Suppressor macrophage treated with lipopolysaccharide for 1 hour (primary cell): ENCODE measurements around the gene DUSP21.
"Not testable (repeated sequence)": the region's sequence is repeated elsewhere in the genome, so short reads cannot be mapped to it uniquely, and the experiment has no call there.

Experiments used
- DNase-seq, 3 donors: peaks; one replicate each; pipeline ENCODE4 v3.0.0-alpha.2; 2020 to 2022

DUSP21 gene

DNA sequence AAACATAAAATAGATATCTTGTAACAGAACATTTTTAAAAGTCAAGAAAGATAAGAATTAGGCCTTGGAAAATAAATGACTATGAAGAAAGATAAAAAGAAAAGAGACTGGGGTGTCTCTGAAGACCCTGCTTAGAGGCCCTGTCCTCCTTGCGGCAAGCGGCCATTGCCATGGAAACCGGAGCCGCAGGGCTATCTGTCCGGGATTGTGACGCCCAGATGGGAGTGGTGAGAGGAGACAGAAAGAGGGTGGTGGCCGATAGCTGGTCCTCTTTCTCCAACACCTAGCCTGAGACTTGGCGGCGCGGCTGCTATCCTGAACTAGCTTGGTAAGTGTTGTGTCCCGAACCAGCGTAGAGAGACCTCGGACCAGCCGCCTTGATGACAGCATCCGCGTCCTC lies at the start of gene DUSP21:
Gene DUSP21 (plus strand): TSS at position 269 of the 400 bp plus-strand sequence. CDS start 112 bp downstream, at position 381.
- no peak for DNase-seq

DNA sequence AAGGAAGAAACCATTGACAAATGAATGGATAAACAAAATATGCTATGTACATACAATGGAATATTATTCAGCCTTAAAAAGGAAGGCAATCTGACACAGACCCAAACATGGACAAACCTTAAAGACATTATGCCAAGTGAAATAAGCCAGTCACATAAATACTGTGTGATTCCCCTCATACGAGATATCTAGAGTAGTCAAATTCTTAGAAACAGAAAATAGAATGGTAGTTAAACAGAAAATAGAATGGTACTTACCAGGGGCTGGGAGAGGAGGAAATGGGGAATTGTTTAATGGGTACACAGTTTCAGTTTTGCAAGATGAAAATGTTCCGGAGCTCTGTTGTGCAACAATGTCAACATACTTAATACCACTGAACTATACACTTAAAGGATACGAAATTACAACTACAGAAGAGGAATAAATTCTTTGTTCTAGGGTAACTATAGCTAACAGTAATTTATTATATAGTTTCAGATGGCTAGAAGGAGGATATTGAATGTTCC lies 47.8 kb upstream of the DUSP21 start:
- peak; percentile 36 to 44 (median 38) for DNase-seq

DNA sequence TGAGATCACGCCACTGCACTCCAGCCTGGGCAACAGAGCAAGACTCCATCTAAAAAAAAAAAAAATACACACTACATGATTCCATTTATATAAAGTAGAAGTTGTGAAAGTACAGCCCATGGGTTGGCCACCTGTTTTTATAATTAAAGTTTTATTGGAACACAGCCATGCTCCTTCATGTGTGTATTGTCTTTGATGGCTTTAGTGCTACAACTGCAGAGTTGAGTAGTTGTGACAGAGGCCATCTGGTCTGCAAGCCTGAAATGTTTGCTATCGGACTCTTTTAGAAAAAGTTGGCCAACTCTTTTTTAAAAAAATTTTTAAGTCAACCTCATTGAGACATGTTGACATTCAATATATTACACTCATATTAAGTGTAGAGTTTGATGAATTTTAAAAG lies 41.2 kb upstream of the DUSP21 start:
- DNase-seq = no peak

DNA sequence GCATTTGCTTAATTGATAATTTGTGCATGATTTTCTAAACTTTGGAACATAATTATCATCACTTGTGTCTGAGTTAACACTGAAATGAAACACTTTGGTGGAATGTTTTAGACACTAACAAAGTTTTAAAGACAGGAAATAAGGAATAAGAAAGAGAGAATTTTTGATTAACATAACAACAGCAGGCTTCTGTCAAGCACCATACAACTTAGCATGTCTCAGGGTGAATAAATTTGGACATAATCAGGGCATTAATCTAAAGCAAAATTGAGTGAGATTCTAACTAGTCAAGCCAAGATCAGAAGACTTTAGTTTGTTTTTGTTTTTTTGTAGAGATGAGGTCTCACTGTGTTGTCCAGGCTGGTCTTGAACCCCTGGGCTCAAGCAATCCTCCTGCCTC lies 28.1 kb upstream of the DUSP21 start:
- DNase-seq = no peak

DNA sequence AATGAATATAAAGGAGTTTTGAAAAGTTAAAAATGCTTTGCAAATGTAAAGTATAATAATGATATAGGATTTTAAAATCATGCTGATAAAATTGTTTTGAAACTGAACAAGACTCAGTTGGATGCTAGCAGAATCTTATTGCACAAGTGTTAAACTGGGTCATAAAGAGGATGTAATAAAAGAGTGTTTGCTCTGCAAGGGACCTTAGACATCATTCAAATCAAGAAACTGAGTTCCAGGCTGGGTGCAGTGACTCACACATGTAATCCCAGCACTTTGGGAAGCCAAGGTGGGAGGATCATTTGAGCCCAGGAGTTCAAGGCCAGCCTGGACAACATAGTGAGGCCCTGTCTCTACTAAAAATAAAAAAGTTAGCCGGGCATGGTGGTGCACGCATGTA lies 27.5 kb upstream of the DUSP21 start:
- DNase-seq = no peak

DNA sequence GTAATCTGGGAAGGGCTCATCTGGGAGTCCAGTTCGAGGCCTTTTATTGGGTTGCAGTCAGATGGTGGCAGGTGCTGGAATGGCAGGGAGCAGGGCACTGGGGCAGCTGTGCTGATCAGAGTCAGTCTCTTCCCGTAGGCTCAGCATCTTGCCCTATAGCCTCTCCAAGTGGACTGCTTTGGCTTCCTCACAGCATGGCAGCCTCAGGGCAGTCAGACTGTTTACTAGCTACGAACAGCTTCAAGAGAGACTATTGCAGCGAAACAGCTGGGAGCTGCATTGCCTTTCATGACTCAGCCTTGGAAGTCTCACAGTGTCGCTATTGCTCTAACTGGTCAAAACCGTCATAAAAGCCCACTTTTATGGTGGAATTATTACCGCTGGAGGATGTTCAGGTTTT lies 26.8 kb upstream of the DUSP21 start:
- no peak for DNase-seq

DNA sequence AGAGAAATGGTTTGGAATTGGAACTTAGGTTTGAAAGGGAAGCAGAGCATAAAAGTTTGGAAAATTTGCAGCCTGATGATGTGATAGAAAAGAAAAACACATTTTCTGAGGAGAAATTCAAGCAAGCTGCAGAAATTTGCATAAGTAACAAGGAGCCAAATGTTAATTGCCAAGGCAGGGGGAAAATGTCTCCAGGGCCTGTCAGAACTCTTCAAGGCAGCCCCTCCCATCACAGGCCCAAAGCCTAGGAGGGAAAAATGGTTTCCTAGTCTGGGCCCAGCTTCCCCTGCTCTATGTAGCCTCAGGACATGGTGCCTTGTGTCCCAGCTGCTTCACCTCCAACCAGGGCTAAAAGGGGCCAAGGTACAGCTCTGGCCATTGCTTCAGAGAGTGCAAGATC lies 21.2 kb upstream of the DUSP21 start:
- DNase-seq = no peak

DNA sequence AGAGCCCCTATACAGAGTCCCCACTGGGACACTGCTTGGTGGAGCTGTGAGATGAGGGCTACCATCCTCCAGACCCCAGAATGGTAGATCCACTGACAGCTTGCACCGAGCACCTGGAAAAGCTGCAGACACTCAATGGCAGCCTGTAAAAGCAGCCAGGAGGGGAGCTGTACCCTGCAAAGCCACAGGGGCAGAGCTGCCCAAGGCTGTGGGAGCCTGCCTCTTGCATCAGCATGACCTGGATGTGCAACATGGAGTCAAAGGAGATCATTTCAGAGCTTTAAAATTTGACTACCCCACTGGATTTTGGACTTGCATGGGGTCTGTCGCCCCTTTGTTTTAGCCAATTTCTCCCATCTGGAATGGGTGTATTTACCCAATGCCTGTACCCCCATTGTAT lies 20.6 kb upstream of the DUSP21 start:
- DNase-seq = not testable (repeated sequence)

DNA sequence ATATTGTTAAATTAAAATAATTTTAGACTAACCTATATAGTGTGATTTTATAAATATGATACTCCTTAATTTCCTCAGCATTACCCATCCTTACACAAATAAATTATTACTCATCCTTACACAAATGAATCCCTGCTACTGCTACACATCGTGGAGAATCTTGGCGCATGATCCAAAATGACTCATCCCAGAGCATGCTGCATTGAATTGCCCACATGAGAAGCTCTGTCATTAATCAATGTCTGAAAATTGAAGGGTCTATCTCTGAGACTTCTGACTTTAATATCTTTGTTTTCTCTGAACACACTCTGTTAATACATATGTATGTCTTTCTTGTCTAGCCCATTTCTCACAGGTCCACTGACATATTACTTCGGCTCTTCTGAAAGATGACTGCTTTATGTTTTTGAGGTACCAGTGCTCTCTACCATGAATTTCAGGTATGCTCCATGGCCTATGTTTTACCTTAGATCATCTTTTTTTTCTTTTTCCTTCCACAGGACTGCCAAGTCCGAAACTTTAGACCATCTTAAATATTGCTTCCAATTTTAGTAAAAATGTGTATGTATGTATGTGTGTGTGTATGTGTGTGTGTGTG lies 15.7 kb upstream of the DUSP21 start:
- DNase-seq = peak; percentile 6 to 28 (median 22)

DNA sequence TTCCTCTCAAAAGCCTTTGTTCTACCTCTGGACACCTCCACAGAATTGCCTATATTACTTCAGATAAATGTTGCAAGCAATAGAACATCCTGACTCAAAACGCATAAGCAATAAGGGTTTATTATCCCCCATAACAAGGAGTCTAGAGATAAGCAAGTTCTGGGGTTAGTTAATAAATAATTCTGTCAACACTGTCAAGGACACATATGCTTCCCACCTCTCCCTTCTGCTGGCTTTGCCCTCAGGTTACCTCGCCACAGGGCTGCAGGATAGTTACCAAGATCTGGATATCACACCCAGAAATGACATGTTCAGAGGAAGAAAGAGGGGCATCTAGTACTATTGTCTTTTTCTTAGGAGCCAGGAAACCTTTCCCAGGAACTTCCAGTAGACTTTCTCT lies 14.0 kb upstream of the DUSP21 start:
- no peak for DNase-seq

DNA sequence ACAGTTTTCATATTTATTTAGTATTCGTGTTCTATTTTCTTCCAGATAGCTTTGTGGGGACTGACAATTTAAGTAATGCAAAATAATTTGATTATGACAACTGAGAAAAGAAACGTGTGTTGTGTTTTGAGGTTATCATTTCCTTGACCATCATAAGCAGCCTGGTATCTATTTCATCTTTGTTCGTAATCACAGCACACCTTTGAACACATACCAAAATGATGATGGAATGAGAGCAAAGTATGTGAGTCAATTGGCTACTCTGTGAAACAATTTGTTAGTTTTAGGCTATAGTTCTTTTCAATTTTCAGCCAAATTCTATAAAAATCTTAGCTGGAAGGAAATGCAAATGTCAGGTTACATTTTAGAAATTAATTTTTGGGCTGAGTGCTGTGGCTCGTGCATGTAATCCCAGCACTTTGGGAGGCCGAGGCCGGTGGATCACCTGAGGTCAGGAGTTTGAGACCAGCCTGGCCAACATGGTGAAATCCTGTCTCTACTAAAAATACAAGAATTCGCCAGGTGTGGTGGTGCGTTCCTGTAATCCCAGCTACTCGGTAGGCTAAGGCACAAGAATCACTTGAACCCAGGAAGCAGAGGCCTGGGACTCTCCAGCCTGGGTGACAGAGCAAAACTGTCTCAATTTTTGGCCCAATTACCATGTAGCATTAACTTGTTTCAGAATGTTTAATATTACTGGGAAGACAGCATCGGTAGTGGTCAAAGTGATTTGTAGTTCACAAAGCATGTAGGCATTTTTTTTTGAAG lies 1.1 kb upstream of the DUSP21 start:
- no peak for DNase-seq

DNA sequence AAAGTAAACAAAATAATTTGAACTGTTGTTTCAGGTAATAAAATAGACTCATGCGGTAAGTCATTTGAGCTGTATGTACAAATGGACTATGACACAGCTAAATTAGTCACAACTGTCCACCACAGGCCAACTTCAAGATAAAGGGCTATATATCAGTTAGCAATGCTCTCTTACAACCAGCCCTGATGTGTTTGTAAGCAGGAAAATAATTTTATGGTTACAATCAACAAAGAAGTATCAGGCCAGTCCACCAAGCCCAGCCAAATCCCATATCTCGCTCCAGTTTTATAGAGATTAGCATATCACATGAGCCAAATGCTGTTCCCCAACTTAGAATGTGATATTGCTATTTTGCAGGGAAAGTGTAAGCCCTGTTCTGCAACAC lies 511 bp upstream of the DUSP21 start:
- DNase-seq = no peak

DNA sequence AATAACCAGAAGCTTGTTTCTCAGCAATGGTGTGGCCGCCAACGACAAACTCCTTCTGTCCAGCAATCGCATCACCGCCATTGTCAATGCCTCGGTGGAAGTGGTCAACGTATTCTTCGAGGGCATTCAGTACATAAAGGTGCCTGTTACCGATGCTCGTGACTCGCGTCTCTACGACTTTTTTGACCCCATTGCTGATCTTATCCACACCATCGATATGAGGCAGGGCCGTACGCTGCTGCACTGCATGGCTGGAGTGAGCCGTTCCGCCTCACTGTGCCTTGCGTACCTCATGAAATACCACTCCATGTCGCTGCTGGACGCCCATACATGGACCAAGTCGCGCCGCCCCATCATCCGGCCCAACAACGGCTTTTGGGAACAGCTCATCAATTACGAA lies 383 bp downstream of the DUSP21 start:
- no peak for DNase-seq

DNA sequence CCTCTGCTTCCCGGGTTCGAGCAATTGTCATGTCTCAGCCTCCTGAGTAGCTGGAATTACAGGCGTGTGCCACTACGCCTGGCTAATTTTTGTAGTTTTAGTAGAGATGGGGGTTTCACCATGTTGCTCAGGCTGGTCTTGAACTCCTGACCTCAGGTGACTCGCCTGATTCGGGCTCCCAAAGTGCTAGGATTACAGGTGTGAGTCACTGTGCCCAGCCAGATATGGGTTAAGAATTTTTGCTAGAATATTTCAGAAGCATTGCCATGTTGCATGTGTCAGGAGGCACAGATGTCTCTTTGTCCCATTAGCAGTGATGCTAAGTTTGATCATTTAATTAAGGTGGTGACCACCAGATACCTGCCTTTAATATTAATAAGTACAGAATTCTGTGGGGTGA lies 7.1 kb downstream of the DUSP21 start:
- DNase-seq = not testable (repeated sequence)

DNA sequence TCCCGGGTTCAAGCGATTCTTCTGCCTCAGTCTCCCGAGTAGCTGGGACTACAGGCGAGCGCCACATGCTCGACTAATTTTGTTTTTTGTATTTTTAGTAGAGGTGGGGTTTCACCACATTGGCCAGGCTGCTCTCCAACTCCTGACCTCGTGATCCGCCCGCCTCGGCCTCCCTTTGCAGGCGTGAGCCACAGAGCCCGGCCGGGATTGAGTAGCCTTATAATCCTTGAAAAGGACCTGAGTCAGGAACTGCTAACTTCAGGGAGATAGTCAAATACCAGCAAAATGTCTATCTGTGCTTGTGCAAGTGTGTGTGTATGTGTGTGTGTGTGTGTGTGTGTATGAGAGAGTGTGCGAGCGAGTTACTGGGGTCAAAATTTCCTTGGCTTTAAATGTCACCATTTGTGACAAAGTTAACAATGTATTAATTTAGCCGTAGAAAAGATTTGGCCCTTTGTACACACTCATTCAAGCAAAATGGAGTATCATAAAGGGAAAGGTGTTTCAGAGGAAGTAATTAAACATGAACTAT lies 27.4 kb downstream of the DUSP21 start:
- no peak for DNase-seq

DNA sequence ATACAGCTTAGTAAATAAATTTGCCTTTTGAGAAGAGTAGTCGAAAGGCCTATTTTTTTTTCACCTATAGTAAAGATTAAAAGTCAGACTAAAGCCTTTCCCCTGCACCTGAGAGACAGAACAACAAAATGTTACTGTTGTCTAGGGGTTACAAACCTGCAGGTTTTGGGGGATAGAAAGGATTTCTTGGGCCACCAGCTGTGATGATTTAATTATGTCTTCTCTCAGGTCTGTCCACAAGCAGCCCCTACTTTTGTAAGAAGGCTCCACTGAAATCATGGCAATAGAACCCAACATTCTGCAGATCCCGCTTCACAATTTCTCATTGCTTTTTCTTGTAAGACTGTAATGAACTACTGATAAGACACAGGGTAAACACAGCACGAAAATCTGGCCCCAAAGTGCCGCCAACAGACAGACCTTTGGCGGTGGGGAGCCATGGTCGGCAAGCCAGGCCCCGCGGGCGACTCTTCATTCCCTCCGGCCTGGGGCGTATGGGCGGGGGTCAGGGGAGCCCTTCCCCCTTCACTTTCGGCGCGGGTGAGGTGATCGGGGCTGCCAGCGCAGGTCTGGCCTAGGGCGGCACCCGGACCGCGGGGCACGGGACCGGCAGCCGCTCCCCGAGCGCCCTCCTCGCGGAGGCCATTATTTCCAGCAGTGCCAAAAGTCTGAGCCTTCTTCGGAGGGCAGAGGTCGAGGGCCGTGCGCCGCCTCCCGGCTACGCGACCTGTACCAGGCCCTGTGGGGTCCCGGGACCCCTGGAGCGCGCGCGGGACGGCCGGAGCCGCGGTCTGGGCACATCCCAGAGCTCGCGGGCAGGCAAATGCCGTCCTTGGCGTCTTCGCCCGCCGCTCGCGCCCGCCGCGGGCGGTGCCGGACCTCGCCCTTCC lies 28.4 kb downstream of the DUSP21 start:
- DNase-seq = peak in 2 of 3 donors; percentile 34 to 50

DNA sequence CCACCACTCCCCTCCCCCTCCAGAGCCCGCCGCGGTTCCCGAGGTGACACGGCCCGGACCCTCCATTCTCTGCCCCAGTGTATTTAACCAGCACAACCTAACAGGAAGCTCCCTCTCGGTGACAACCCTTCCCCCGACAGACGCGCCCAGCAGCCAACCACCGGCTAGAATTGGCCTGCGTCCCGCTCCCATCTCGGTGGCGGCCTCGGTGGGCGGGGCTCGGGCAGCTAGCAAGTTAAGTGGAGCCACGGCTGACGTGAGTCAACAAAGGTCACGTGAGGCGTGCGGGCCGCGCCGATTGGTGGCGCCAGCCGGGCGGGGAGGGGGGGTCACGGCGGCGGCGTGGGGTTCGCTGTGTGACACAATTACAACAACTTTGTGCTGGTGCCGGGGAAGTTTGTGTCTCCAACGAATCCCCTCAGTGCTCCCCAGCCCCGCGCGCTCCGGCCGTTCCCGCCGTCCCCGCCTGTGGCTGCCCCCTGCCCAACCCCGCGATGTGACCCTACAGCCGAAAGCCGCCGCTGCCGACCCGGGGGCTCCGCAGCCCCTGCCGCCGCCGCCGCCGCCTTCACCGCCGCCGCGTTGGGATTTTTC lies 29.1 kb downstream of the DUSP21 start, which contains the start of gene KDM6A:
Gene KDM6A (plus strand): TSS at position 368 of the 594 bp plus-strand sequence. CDS start 364 bp downstream, outside the sequence.
- DNase-seq = peak; percentile 95 to 96 (median 96)

DNA sequence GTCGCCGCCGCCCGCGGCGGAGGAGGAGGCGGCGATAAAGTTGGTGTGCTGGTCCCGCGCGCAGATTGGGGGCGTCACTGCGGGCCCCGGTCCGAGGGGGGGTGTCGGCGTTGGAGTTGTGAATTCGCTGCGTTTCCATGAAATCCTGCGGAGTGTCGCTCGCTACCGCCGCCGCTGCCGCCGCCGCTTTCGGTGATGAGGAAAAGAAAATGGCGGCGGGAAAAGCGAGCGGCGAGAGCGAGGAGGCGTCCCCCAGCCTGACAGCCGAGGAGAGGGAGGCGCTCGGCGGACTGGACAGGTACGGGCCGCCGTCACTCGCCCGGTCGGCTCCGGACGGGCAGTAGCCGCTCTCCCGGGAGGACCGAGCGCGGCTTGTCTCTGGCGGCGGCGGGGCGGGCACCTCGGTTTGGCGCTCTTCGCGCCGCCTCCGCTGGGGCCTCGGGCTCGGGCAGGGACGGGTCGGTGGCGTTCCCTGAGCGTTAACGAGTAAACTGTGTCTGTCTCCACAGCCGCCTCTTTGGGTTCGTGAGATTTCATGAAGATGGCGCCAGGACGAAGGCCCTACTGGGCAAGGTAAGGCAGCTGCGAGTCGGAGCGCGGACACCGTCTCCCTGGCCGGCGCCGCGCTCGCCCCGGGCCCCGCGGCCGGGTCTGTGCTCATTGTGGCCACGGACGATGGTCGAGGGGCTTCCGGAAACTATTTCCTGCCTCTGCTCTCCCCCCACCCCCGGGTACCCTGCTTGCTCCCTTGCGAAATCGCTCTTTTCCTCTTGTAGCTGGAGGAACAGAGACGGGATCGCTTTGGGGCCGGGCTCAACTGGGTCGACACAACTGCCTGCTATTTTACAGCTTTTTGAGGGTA lies 29.8 kb downstream of the DUSP21 start:
- DNase-seq = peak; percentile 57 to 73 (median 66)

DNA sequence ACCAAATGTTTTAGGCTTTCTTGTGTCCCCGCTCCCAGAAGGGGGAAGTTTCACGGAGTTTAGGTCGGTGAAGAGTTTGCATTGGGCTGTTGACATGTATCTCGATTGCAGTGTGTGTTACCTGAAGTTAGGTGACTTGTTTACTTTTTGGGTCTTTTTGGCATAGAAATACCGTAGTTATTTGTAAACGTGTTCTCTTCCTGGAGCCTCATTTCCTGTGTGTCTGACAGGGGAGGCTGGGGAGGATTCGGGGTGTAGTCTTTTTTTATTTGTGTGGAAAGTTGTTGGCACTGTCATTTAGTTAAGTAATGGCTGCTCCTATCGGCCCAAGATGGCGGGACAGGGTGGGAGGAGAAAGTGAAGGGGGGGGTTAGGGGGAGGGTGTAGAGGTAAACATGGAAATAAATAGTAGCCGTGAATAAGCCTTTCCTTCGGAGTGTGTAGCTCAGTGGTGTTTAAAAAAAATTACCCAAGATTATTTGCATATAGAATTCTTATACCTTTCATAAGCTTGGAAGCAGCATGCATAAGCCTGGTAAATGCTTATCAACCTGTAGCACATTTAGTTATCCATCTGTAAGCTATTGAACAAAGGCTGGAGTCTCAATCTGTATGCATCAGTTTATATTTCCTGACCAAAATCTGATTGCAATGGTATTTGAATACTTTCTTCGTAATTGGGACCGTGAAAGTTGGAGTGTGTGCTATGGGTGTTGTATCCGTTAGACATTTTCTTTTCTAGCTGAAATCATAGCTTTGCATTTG lies 30.8 kb downstream of the DUSP21 start:
- DNase-seq = peak in 2 of 3 donors; percentile 40 to 49

DNA sequence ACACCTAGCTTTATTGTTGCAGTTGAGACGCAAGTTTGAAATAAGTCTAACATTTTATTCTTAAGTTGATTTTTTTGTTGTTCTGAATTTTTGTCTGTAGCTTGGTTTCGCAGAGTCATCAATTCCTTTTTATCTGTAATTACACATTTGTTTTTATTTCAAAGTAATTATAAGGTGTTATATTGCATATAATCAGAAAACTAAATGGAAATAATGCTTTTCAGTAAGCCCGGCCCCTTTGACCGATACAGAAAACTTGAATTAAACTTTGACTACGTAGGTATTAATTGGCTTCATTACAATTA lies 31.3 kb downstream of the DUSP21 start:
- DNase-seq = no peak

DNA sequence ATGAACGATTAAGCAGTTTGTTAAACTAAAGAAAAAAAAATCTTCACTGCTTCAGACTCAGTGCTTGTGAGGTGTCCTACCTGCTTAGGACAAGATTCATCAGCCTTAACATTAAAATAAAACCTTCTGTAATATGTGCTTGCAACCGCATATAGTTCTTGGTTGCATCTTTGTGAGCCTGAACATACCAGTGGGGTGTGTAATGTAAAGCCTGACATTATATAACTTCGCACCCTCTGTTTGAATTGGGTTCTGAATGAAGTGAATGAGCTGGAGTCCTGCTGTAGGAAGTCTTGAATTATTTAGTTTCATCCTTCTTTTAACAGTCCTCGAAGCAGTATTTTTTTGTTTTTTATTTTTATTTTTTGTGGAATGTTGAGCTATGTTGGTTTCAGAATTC lies 32.3 kb downstream of the DUSP21 start:
- no peak for DNase-seq
